NOMO-1 treated with dmso at 0.1 percent for 144 hours (cell line): Measurements from ENCODE around the gene USP20.

ENCODE experiments used
- DNase-seq: peaks from one replicate; lab custom pipeline; 2025; ENCODE audit not compliant: unreplicated experiment; lab: John Stamatoyannopoulos, UW

USP20 gene

GRCh38 chr9:129914051-129914450 is 78.8 kb downstream of the USP20 start:
- no peak for DNase-seq

- no peak for DNase-seq
Observed at GRCh38 chr9:129916707-129917106, 81.4 kb downstream of the USP20 start.

- no peak for DNase-seq
Observed at GRCh38 chr9:129918296-129918950, 83.2 kb downstream of the USP20 start.

GRCh38 chr9:129919277-129919676 is 84.0 kb downstream of the USP20 start:
- DNase-seq: no peak

GRCh38 chr9:129919841-129920240 is 84.6 kb downstream of the USP20 start:
- DNase-seq: peak; percentile 43

- no peak for DNase-seq
Observed at GRCh38 chr9:129921905-129922304, 86.6 kb downstream of the USP20 start.

- no peak for DNase-seq
Observed at GRCh38 chr9:129923589-129923988, 88.3 kb downstream of the USP20 start.

- DNase-seq: no peak
Observed at GRCh38 chr9:129929496-129930125, 94.4 kb downstream of the USP20 start.

- DNase-seq: no peak
Observed at GRCh38 chr9:129930743-129931142, 95.5 kb downstream of the USP20 start.
